Neutrophil (primary cell): ENCODE data around the gene FSD2.

Source experiments
- H3K27ac ChIP-seq: fragments of 200-600 bp; sonication (generic); 2 replicates; pipeline ENCODE4 v1.5.1; 2016; ENCODE audit warnings: mild to moderate bottlenecking, moderate library complexity
- H3K27me3 ChIP-seq: fragments of 200-600 bp; sonication (generic); 2 replicates; pipeline ENCODE4 v1.6.0; 2016; ENCODE audit warnings: mild to moderate bottlenecking
- H3K36me3 ChIP-seq: fragments of 200-600 bp; sonication (generic); 2 replicates; pipeline ENCODE4 v1.5.1; 2017
- H3K4me1 ChIP-seq, 2 experiments: fragments of 200-600 bp in 1 of 2; sonication (generic) in 1 of 2; 1 replicate in 1 of 2; 2 replicates in 1 of 2; pipeline versions ENCODE4 v1.5.1 to v1.6.1; 2013 to 2016; ENCODE audit warnings: low read depth in 1 of 2, low read length in 1 of 2, mild to moderate bottlenecking in 1 of 2, moderate library complexity in 1 of 2; ENCODE audit not compliant: control insufficient read depth in 1 of 2, insufficient read depth in 1 of 2
- H3K4me3 ChIP-seq, 2 experiments: fragments of 200-600 bp in 1 of 2; sonication (generic) in 1 of 2; 1 replicate in 1 of 2; 2 replicates in 1 of 2; pipeline ENCODE4 v1.5.1; 2013 to 2016; ENCODE audit warnings: low read depth in 1 of 2, low read length in 1 of 2, mild to moderate bottlenecking in 1 of 2, moderate library complexity in 1 of 2
- H3K9me3 ChIP-seq: fragments of 200-600 bp; sonication (generic); 2 replicates; pipeline ENCODE4 v1.5.1; 2016
- TF ChIP-seq, protein P1 (sequence below): fragments of 200-600 bp; sonication (generic); IDR thresholded peaks from 2 replicates; pipeline ENCODE4 v1.5.1; 2016; ENCODE audit warnings: antibody characterized with exemption

The FSD2 gene

DNA sequence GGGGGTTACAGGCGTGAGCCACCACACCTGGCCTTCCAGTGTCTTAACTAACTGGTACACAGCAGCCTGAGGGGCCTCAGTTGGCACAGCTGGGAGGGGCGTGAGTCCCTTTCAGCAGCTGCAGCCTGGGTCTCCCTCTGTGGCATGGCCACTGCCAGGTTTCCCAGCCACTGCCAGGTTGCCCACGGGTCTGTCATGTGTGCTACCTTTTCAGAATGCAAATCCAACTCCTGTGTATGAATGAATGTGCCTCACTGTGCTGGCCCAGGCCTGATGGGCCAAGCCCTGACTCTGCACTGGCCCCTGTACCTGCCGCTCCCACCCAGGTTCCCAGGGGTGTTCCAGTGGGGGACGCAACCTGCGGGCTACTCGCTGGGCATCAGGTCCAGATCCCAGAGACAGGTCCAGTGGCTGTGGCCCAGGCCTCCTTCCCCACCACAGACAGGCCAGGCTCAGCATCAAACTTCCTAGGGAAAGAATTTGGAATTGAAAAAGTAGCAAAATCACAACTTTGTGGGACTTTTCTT is 29.6 kb upstream of the FSD2 start:
- Histone ChIP-seq H3K27me3 (no peaks in the 10 kb centered on the region), H3K27ac (no peak overlapping the region), H3K4me1 (no peaks in the 10 kb centered on the region), H3K36me3 (peaks cover 75% of the 10 kb centered on the region), H3K9me3 (no peaks in the 10 kb centered on the region), H3K4me3 (no peak overlapping the region)
- TF ChIP-seq, protein P1, sequence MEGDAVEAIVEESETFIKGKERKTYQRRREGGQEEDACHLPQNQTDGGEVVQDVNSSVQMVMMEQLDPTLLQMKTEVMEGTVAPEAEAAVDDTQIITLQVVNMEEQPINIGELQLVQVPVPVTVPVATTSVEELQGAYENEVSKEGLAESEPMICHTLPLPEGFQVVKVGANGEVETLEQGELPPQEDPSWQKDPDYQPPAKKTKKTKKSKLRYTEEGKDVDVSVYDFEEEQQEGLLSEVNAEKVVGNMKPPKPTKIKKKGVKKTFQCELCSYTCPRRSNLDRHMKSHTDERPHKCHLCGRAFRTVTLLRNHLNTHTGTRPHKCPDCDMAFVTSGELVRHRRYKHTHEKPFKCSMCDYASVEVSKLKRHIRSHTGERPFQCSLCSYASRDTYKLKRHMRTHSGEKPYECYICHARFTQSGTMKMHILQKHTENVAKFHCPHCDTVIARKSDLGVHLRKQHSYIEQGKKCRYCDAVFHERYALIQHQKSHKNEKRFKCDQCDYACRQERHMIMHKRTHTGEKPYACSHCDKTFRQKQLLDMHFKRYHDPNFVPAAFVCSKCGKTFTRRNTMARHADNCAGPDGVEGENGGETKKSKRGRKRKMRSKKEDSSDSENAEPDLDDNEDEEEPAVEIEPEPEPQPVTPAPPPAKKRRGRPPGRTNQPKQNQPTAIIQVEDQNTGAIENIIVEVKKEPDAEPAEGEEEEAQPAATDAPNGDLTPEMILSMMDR, result no peak

DNA sequence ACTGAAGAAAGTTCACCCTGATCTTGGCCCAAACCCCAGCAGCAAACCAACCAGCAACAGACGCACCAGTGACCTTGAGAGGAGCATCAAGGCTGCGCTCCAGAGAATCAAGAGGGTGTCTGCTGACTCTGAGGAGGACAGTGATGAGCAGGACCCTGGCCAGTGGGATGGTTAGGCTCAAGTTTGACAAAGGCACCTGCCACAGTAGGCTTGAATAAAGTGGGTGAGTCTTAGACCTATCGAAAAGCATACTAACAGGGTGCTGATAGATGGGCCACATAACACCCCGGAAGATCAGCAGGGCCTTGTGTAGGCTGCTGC is 27.5 kb upstream of the FSD2 start:
- no peak overlapping the region for H3K27ac ChIP-seq

DNA sequence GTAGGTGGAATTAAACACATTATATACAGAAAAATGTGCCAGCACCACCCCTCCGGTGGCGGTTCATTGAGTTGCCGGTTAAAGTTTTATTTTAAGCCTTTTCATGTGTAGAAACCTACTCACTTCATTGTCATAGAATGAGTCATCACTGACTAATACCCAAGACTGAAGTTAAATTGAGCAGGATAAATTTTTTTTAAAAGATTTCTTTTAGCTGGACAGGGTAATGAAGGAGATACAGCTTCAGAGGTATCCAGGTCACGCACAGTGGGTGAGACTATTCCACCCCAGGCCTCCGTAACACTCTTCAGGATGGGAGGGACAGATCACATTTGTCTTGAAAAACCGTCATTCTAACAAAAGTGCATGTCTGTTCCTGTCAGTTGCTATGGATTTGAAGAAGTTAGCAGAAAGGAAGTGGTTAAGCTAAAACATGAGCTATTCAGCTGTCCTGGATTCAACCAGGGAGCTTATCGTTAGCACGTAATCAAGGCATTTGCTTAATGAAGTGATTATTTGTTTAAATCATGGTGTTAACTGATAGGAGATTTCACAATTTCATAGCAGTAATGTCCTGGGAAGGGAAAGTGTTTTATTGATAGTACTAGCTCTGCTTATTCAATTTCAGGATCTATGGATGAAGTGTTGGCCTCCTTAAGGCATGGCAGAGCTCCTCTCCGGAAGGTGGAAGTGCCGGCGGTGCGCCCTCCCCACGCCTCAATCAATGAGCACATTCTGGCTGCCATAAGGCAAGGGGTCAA is 26.9 kb upstream of the FSD2 start:
- H3K27ac ChIP-seq, result no peak overlapping the region
- TF ChIP-seq, protein P1, result no peak
- no peak overlapping the region for H3K4me3 ChIP-seq

More for the DNA sequence above, 27.5 kb upstream of the FSD2 start:
- Histone ChIP-seq H3K4me1 (no peaks in the 10 kb centered on the region), H3K27me3 (no peaks in the 10 kb centered on the region), H3K9me3 (no peaks in the 10 kb centered on the region), H3K36me3 (peaks cover 93% of the 10 kb centered on the region), H3K4me3 (no peak overlapping the region)
- TF ChIP-seq, protein P1, result no peak

DNA sequence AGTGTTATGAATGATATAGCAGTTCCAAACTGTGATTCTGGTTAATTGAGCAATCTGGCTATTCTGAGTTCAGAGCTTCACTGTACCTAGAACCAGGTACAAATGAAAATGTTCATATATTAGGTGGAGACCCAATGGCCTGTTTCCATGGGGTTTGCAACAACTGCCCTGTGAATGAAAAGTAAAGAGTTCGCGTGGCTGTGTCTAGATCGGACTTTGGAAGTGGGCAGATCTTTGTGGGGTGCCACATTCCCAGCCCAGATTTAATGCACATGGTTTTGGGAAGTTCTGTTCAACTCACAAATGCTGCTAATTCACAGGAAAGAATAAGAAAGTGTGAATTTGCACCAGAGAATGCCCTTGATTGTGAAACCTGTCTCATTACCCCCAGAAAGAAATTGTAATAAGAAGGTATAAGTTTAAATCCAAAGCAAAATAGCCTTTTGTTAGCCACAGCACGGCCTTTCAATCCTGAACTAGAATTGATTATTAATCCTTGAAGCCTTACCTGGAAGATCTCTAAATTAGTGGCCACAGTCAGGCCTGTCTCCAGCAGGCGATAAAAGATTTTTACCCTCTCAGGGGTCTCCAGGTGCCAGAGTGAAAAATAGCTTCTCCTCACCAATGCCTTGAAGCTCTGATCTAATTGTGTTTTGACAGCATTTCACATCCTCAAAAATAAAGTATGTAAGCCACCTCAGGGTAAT is 26.2 kb upstream of the FSD2 start:
- H3K27me3 ChIP-seq, result no peaks in the 10 kb centered on the region
- H3K36me3 ChIP-seq, result peaks cover 97% of the 10 kb centered on the region
- H3K9me3 ChIP-seq, result no peaks in the 10 kb centered on the region
- no peak overlapping the region for H3K27ac ChIP-seq
- TF ChIP-seq, protein P1, result no peak
- no peaks in the 10 kb centered on the region for H3K4me1 ChIP-seq
- H3K4me3 ChIP-seq, result no peak overlapping the region

More for the DNA sequence above, 26.9 kb upstream of the FSD2 start:
- H3K36me3 ChIP-seq, result peaks cover 97% of the 10 kb centered on the region
- H3K4me1 ChIP-seq, result no peaks in the 10 kb centered on the region
- no peaks in the 10 kb centered on the region for H3K27me3 ChIP-seq
- H3K9me3 ChIP-seq, result no peaks in the 10 kb centered on the region

DNA sequence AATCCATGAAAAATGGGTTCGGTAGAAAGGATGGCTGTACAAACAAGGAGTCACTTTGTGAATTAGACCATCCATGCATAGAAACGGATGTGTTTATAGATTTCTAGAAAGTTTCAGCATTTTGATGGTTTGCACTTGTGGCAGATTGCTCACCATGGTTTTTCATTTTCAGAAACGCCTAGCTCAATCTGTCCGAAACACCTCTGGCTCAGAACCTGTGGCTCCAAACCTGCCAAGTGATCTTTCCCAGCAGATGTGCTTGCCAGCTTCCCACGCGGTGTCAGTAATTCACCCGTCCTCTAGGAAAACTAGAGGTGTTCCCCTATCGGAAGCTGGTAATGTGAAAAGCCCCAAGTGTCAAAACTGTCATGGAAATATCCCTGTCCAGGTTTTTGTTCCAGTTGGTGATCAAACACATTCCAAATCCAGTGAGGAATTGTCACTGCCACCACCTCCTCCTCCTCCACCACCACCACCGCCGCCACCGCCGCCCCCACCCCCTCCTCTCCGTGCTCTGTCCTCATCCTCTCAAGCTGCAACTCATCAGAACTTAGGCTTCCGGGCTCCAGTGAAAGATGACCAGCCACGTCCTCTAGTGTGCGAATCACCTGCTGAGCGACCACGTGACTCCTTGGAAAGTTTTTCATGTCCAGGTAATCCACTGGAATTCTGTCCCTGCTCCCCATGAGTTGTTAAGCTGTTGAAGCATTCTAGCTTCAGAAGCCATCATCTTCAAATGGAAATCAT is 24.7 kb upstream of the FSD2 start:
- Histone ChIP-seq H3K4me3 (no peak overlapping the region), H3K27ac (no peak overlapping the region), H3K9me3 (no peaks in the 10 kb centered on the region), H3K4me1 (no peaks in the 10 kb centered on the region), H3K36me3 (peaks cover 97% of the 10 kb centered on the region), H3K27me3 (no peaks in the 10 kb centered on the region)
- TF ChIP-seq, protein P1, result no peak
